Trophoblast cell (in vitro differentiated cells and primary cell): ENCODE results near the gene TIGD7.

ENCODE experiments used
- DNase-seq, 2 donors: peaks; one replicate each; pipeline ENCODE4 v3.0.0-alpha.2; 2016
- H2AFZ ChIP-seq: 2 replicates; pipeline ENCODE4 v1.6.1; 2013; ENCODE audit warnings: low read length, moderate library complexity, mild to moderate bottlenecking; ENCODE audit not compliant: insufficient read depth, poor library complexity
- H2AK5ac ChIP-seq: 2 replicates; pipeline ENCODE4 v1.6.1; 2013; ENCODE audit warnings: mild to moderate bottlenecking, low read length
- H2BK120ac ChIP-seq: 2 replicates; pipeline ENCODE4 v1.6.1; 2013; ENCODE audit warnings: low read length, mild to moderate bottlenecking, moderate library complexity; ENCODE audit not compliant: insufficient read depth, poor library complexity
- H2BK12ac ChIP-seq: 2 replicates; pipeline ENCODE4 v1.6.1; 2013; ENCODE audit warnings: mild to moderate bottlenecking, low read length, moderate library complexity
- H2BK5ac ChIP-seq: 2 replicates; pipeline ENCODE4 v1.6.1; 2013; ENCODE audit warnings: low read length, low read depth, moderate library complexity, mild to moderate bottlenecking; ENCODE audit not compliant: poor library complexity
- H3K14ac ChIP-seq: 2 replicates; pipeline ENCODE4 v1.6.1; 2013; ENCODE audit warnings: mild to moderate bottlenecking, low read length
- H3K18ac ChIP-seq: 2 replicates; pipeline ENCODE4 v1.6.1; 2013; ENCODE audit warnings: mild to moderate bottlenecking, low read length
- H3K23ac ChIP-seq: 2 replicates; pipeline ENCODE4 v1.6.1; 2013; ENCODE audit warnings: low read length
- H3K27ac ChIP-seq: 2 replicates; pipeline ENCODE4 v1.5.1; 2013; ENCODE audit warnings: low read depth, mild to moderate bottlenecking, inconsistent platforms, low read length, moderate library complexity
- H3K27me3 ChIP-seq: 2 replicates; pipeline ENCODE4 v1.6.1; 2013; ENCODE audit warnings: inconsistent platforms, mild to moderate bottlenecking, low read length, moderate library complexity; ENCODE audit not compliant: insufficient read depth
- H3K36me3 ChIP-seq, 2 experiments: 1 replicate in 1 of 2; 2 replicates in 1 of 2; pipeline ENCODE4 v1.6.1; 2013; ENCODE audit warnings: low read length in 2 of 2, mild to moderate bottlenecking in 2 of 2, moderate library complexity in 1 of 2; ENCODE audit not compliant: insufficient read depth in 2 of 2, control insufficient read depth in 1 of 2
- H3K4ac ChIP-seq: 2 replicates; pipeline ENCODE4 v1.6.1; 2013; ENCODE audit warnings: low read depth, mild to moderate bottlenecking, low read length, moderate library complexity
- H3K4me1 ChIP-seq, 2 experiments: 1 replicate in 1 of 2; 2 replicates in 1 of 2; pipeline ENCODE4 v1.6.1; 2013; ENCODE audit warnings: low read length in 2 of 2, mild to moderate bottlenecking in 2 of 2, moderate library complexity in 1 of 2; ENCODE audit not compliant: insufficient read depth in 2 of 2, control insufficient read depth in 1 of 2
- H3K4me2 ChIP-seq: 2 replicates; pipeline ENCODE4 v1.6.1; 2013; ENCODE audit warnings: inconsistent platforms, mild to moderate bottlenecking, low read length, moderate library complexity
- H3K4me3 ChIP-seq: 2 replicates; pipeline ENCODE4 v1.5.1; 2013; ENCODE audit warnings: mild to moderate bottlenecking, low read depth, low read length, inconsistent platforms
- H3K79me1 ChIP-seq: one replicate; pipeline ENCODE4 v1.6.1; 2013; ENCODE audit warnings: low read length
- H3K79me2 ChIP-seq: 2 replicates; pipeline ENCODE4 v1.6.1; 2013; ENCODE audit warnings: low read length, mild to moderate bottlenecking; ENCODE audit not compliant: control insufficient read depth, insufficient read depth, poor library complexity
- H3K9ac ChIP-seq: 2 replicates; pipeline ENCODE4 v1.6.1; 2013; ENCODE audit warnings: mild to moderate bottlenecking, low read length
- H3K9me3 ChIP-seq: 2 replicates; pipeline ENCODE4 v1.6.1; 2013; ENCODE audit warnings: low read depth, mild to moderate bottlenecking, control low read depth, inconsistent platforms, low read length; ENCODE audit not compliant: insufficient read depth
- H4K12ac ChIP-seq: 2 replicates; pipeline ENCODE4 v1.6.1; 2013; ENCODE audit warnings: low read depth, mild to moderate bottlenecking, low read length, moderate library complexity
- H4K8ac ChIP-seq: 2 replicates; pipeline ENCODE4 v1.6.1; 2013; ENCODE audit warnings: low read depth, mild to moderate bottlenecking, low read length, moderate library complexity
- H4K91ac ChIP-seq: one replicate; pipeline ENCODE4 v1.6.1; 2013; ENCODE audit warnings: low read depth, mild to moderate bottlenecking, low read length, moderate library complexity
- WGBS: extraction: QIAGEN DNeasy Blood & Tissue Kit; methylation state at CpG from one replicate; pipeline ENCODE4 v1.1.7; 2013; ENCODE audit warnings: missing lambda C conversion rate; ENCODE audit not compliant: insufficient read length, insufficient coverage; ENCODE audit errors: extremely low coverage; 5-methylcytosine and 5-hydroxymethylcytosine counted together

The TIGD7 gene

GRCh38 chr16:3304370-3304769 lies 860 bp downstream of the TIGD7 start:
- H3K9ac ChIP-seq: no peak overlapping the region
- no peak overlapping the region for H3K4ac ChIP-seq
- H2AK5ac ChIP-seq: no peak overlapping the region
- no CpG with 5 or more reads among the region's 4 CpGs for WGBS
- H3K4me2 ChIP-seq: peak overlapping the region; percentile 62
- H3K4me1 ChIP-seq: peaks cover 2 to 3% of the 10 kb centered on the region in 2 experiments
- H3K79me1 ChIP-seq: peaks cover 8% of the 10 kb centered on the region
- no peak overlapping the region for H3K27ac ChIP-seq
- no peak overlapping the region for H4K91ac ChIP-seq
- H4K12ac ChIP-seq: no peak overlapping the region
- no peaks in the 10 kb centered on the region for H3K27me3 ChIP-seq
- no peak overlapping the region for H2BK5ac ChIP-seq
- H3K36me3 ChIP-seq: peaks cover 10 to 13% of the 10 kb centered on the region in 2 experiments
- H3K9me3 ChIP-seq: peaks cover 18% of the 10 kb centered on the region
- H3K18ac ChIP-seq: no peak overlapping the region
- H3K4me3 ChIP-seq: no peak overlapping the region
- H4K8ac ChIP-seq: peak overlapping the region; percentile 99
- peak in 1 of 2 donors; percentile 0 for DNase-seq
- peaks cover 6% of the 10 kb centered on the region for H3K79me2 ChIP-seq
- no peak overlapping the region for H3K14ac ChIP-seq
- H2BK120ac ChIP-seq: no peak overlapping the region
- H3K23ac ChIP-seq: no peak overlapping the region
- no peak overlapping the region for H2AFZ ChIP-seq
- no peak overlapping the region for H2BK12ac ChIP-seq

- no peak overlapping the region for H3K9ac ChIP-seq
- H4K12ac ChIP-seq: no peak overlapping the region
- H3K79me1 ChIP-seq: no peaks in the 10 kb centered on the region
- H3K4ac ChIP-seq: no peak overlapping the region
- H3K4me1 ChIP-seq: no peaks in the 10 kb centered on the region
- no peak for DNase-seq
- H3K79me2 ChIP-seq: no peaks in the 10 kb centered on the region
- H3K4me2 ChIP-seq: no peak overlapping the region
- H3K4me3 ChIP-seq: no peak overlapping the region
- no CpG with 5 or more reads among the region's 13 CpGs for WGBS
- no peaks in the 10 kb centered on the region for H3K27me3 ChIP-seq
- no peak overlapping the region for H3K23ac ChIP-seq
- H4K91ac ChIP-seq: no peak overlapping the region
- H4K8ac ChIP-seq: no peak overlapping the region
- no peak overlapping the region for H2AFZ ChIP-seq
- H2BK12ac ChIP-seq: no peak overlapping the region
- H3K9me3 ChIP-seq: peaks cover 27% of the 10 kb centered on the region
- H2BK5ac ChIP-seq: no peak overlapping the region
- H3K36me3 ChIP-seq: peaks cover 26 to 28% of the 10 kb centered on the region in 2 experiments
- H3K14ac ChIP-seq: no peak overlapping the region
- H3K27ac ChIP-seq: no peak overlapping the region
- no peak overlapping the region for H3K18ac ChIP-seq
- H2BK120ac ChIP-seq: no peak overlapping the region
- no peak overlapping the region for H2AK5ac ChIP-seq
Measured at GRCh38 chr16:3295783-3296182, 9.4 kb downstream of the TIGD7 start.

- H3K4me2 ChIP-seq: no peak overlapping the region
- H2AK5ac ChIP-seq: no peak overlapping the region
- no peak overlapping the region for H3K27ac ChIP-seq
- DNase-seq: no peak
- H3K4ac ChIP-seq: no peak overlapping the region
- no peak overlapping the region for H4K91ac ChIP-seq
- no peak overlapping the region for H2BK120ac ChIP-seq
- H3K18ac ChIP-seq: no peak overlapping the region
- H2AFZ ChIP-seq: no peak overlapping the region
- H3K4me3 ChIP-seq: no peak overlapping the region
- no peak overlapping the region for H4K12ac ChIP-seq
- H2BK12ac ChIP-seq: no peak overlapping the region
- H3K27me3 ChIP-seq: no peaks in the 10 kb centered on the region
- peaks cover 32 to 34% of the 10 kb centered on the region in 2 experiments for H3K36me3 ChIP-seq
- H3K79me2 ChIP-seq: no peaks in the 10 kb centered on the region
- H3K9ac ChIP-seq: no peak overlapping the region
- H3K14ac ChIP-seq: no peak overlapping the region
- no peak overlapping the region for H2BK5ac ChIP-seq
- WGBS: no CpG with 5 or more reads among the region's 45 CpGs
- H3K23ac ChIP-seq: no peak overlapping the region
- H3K4me1 ChIP-seq: no peaks in the 10 kb centered on the region
- H3K79me1 ChIP-seq: no peaks in the 10 kb centered on the region
- H3K9me3 ChIP-seq: peaks cover 33% of the 10 kb centered on the region
- no peak overlapping the region for H4K8ac ChIP-seq
Measured at GRCh38 chr16:3295209-3295608, 10.0 kb downstream of the TIGD7 start.

GRCh38 chr16:3292604-3293003 lies 12.6 kb downstream of the TIGD7 start:
- Histone ChIP-seq H3K9me3 (peaks cover 50% of the 10 kb centered on the region), H4K12ac (no peak overlapping the region), H3K4me2 (no peak overlapping the region), H3K9ac (no peak overlapping the region), H3K27me3 (no peaks in the 10 kb centered on the region), H3K23ac (no peak overlapping the region), H2AFZ (no peak overlapping the region), H3K4me3 (no peak overlapping the region), H3K4me1 (no peaks in the 10 kb centered on the region), H3K4ac (no peak overlapping the region), H2BK12ac (no peak overlapping the region), H4K8ac (no peak overlapping the region), H3K14ac (no peak overlapping the region), H3K79me2 (no peaks in the 10 kb centered on the region), H2BK5ac (no peak overlapping the region), H3K18ac (no peak overlapping the region), H2AK5ac (no peak overlapping the region), H3K79me1 (no peaks in the 10 kb centered on the region), H4K91ac (no peak overlapping the region), H3K27ac (no peak overlapping the region), H3K36me3 (peaks cover 52 to 54% of the 10 kb centered on the region in 2 experiments), H2BK120ac (no peak overlapping the region)
- no peak for DNase-seq
- WGBS: no CpG with 5 or more reads among the region's 3 CpGs
